ENCODE data around the gene FRMPD4. TPM values are rescaled to one million over a fixed set of nuclear protein-coding genes. Genes with fewer than 3 reads are reported as not detected.

Gene FRMPD4
- total and polyA plus RNA-seq, 2 experiments from 2014 or later, result 0.19 to 0.80 TPM

DNA sequence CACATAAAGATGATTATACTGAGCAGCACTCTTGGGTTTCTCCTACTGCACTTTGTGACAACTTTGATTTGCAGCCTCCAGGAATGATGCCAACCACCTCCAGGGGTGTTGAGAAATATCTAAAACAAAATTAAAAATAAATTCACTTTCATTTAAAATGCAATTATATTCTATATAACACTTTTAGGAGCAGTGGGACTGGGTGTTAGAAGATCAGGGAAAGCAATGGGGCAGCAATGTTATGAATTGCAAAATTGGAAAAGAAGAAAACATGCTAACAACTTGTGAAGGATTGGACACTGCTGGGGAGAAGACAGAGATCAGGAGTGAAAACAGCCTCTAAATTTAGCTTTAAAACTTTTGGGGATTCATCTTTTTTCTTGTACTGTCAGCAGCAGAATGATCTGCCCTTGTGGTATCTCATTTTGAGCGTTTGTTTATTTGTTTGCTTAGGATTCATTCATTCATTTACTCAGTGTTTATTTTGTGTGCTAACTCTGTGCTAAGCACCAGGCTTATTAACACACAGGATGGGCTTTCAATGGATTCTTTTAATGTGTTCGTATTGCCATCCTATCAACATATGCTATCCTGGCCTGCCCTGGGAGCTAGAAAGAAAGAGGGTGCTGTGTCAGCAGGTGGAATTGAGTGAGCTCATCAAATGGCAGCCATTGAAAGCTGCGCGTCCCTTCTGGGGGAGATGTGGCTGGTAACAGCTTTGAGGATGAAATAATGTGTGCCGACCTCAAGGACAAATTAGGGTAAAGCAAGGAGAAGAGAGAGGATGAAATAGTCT, 96.5 kb downstream of the FRMPD4 start:
- DNase-seq (ENCODE audit: low spot score) (no peak), ATAC-seq (no peak)
- no peak overlapping the region for H2AFZ ChIP-seq
- H3K36me3 Mint-ChIP-seq (ENCODE audit: low read depth), result no peaks in the 10 kb centered on the region
- no peaks in the 10 kb centered on the region for H4K20me1 ChIP-seq (replicated peaks; ENCODE audit: insufficient read depth)
- H3K4me3 ChIP-seq, result no peak overlapping the region
- H3K27ac ChIP-seq (ENCODE audit: low read depth), result no peak overlapping the region
- no peaks in the 10 kb centered on the region for H3K79me2 ChIP-seq (replicated peaks; ENCODE audit: insufficient read depth)
- no peak for TF ChIP-seq ZNF462 (CRISPR knock-in tag; IDR thresholded peaks at IDR 0.05)
- TF ChIP-seq STAT1 (IDR thresholded peaks at IDR 0.05; ENCODE audit: unreplicated experiment), result no peak
- no peak for TF ChIP-seq EZH2phosphoT487 (IDR thresholded peaks at IDR 0.05; ENCODE audit: unreplicated experiment)
- TF ChIP-seq, protein P1, sequence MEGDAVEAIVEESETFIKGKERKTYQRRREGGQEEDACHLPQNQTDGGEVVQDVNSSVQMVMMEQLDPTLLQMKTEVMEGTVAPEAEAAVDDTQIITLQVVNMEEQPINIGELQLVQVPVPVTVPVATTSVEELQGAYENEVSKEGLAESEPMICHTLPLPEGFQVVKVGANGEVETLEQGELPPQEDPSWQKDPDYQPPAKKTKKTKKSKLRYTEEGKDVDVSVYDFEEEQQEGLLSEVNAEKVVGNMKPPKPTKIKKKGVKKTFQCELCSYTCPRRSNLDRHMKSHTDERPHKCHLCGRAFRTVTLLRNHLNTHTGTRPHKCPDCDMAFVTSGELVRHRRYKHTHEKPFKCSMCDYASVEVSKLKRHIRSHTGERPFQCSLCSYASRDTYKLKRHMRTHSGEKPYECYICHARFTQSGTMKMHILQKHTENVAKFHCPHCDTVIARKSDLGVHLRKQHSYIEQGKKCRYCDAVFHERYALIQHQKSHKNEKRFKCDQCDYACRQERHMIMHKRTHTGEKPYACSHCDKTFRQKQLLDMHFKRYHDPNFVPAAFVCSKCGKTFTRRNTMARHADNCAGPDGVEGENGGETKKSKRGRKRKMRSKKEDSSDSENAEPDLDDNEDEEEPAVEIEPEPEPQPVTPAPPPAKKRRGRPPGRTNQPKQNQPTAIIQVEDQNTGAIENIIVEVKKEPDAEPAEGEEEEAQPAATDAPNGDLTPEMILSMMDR (conservative IDR thresholded peaks at IDR 0.05; ENCODE audit: low read depth in 2 of 2), result no peak
- no peak for TF ChIP-seq ZNF331 (CRISPR knock-in tag; IDR thresholded peaks at IDR 0.05; ENCODE audit: low read depth)
- H3K4me1 ChIP-seq (ENCODE audit: insufficient read depth), result no peaks in the 10 kb centered on the region
- no peak overlapping the region for H3K4me3 Mint-ChIP-seq
- no peaks in the 10 kb centered on the region for H3K9me3 Mint-ChIP-seq
- H3K27me3 Mint-ChIP-seq (ENCODE audit: insufficient read depth, low read depth, poor library complexity), result no peaks in the 10 kb centered on the region
- no peaks in the 10 kb centered on the region for H3K9me2 ChIP-seq (ENCODE audit: insufficient read depth)
- H3K27me3 ChIP-seq (ENCODE audit: insufficient read depth), result no peaks in the 10 kb centered on the region
- no peak overlapping the region for H3K27ac Mint-ChIP-seq
- H3K36me3 ChIP-seq (ENCODE audit: insufficient read depth), result no peaks in the 10 kb centered on the region
- H3K4me2 ChIP-seq, result no peak overlapping the region
- no peaks in the 10 kb centered on the region for H3F3A ChIP-seq (replicated peaks; ENCODE audit: low read depth)
- H3K4me1 Mint-ChIP-seq, result no peaks in the 10 kb centered on the region

All from GM23338 (cell line).